Measurements from ENCODE around the gene RARS1.

The RARS1 gene

DNA sequence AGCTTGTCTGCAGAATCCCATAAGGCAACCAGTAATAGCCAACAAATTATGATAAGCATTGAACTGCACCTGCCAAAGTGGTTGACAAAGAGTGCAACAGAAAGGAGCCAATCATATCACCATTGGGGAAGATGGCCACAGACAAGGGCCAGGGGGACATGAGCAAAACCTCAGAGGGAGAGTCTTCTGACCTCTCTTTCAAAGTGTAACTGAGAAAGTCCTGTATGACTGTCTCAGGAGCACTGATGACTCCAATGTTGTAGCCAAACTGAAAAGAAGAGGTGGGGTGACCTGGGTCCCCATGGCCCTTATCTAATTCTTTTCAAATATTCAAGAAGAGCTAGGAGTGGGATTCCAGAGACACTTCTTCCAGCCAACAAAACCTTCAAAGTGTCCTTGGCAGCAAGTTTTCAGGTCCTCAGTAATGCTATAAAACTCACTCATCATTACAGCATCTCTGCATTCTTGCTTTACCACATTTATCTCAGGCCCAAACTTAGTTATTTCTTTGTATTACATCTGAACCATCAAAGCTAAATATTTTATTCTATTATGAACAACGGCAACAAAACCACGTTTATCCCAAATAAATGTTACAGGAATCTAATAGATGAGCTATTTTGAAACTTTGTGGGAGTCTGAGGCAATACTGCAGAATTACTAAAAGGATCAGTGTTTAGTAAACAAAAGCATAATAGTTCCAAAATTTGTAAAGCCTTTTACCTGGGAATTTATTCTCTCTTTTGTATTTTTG is 67.3 kb downstream of the RARS1 start:
- ChIA-PET CTCF (no interaction called here), POLR2A (interaction anchor here (0.7 kb wide), 1 partner anchor 291 kb away, joined by 3 read pairs; no protein-coding TSS in a partner anchor)
- no peak for TF ChIP-seq ZNF384 (IDR thresholded peaks at IDR 0.05)
- TF ChIP-seq CTBP1 (IDR thresholded peaks at IDR 0.05; ENCODE audit: borderline replicate concordance), result no peak
- no peak for TF ChIP-seq BHLHE40 (IDR thresholded peaks at IDR 0.05; ENCODE audit: borderline replicate concordance)
- no peak for TF ChIP-seq HDGF (IDR thresholded peaks at IDR 0.05; ENCODE audit: borderline replicate concordance)
- no peak for DNase-seq (ENCODE audit: extremely low spot score)

- DNase-seq (ENCODE audit: extremely low spot score), result no peak
- ChIA-PET POLR2A (interaction anchor here (1.2 kb wide), 1 partner anchor 22 kb away, joined by 3 read pairs; the partner anchor contains the start of gene PANK3), CTCF (no interaction called here)
- TF ChIP-seq PKNOX1 (IDR thresholded peaks at IDR 0.05) (no peak), FOXA1 (IDR thresholded peaks at IDR 0.05) (no peak), HDGF (IDR thresholded peaks at IDR 0.05; ENCODE audit: borderline replicate concordance) (no peak), FOXK2 (IDR thresholded peaks at IDR 0.05) (no peak), ZNF384 (IDR thresholded peaks at IDR 0.05) (no peak), ARNT (IDR thresholded peaks at IDR 0.05) (no peak), LEF1 (IDR thresholded peaks at IDR 0.05; ENCODE audit: borderline replicate concordance) (no peak), NFRKB (IDR thresholded peaks at IDR 0.05) (no peak), BHLHE40 (IDR thresholded peaks at IDR 0.05; ENCODE audit: borderline replicate concordance) (no peak), ELF4 (IDR thresholded peaks at IDR 0.05) (no peak), FOXM1 (IDR thresholded peaks at IDR 0.05; ENCODE audit: borderline replicate concordance) (no peak), SUZ12 (IDR thresholded peaks at IDR 0.05) (no peak), SP1 (IDR thresholded peaks at IDR 0.05) (no peak), CTBP1 (IDR thresholded peaks at IDR 0.05; ENCODE audit: borderline replicate concordance) (no peak), TARDBP (IDR thresholded peaks at IDR 0.05) (no peak), L3MBTL2 (conservative IDR thresholded peaks at IDR 0.05) (no peak)
These were observed 71.1 kb downstream of the RARS1 start for GRCh38 chr5:168557389-168557788.

GRCh38 chr5:168562279-168562678 is 76.0 kb downstream of the RARS1 start:
- TF ChIP-seq FOXA1 (IDR thresholded peaks at IDR 0.05) (no peak), SP1 (IDR thresholded peaks at IDR 0.05) (no peak), PKNOX1 (IDR thresholded peaks at IDR 0.05) (no peak), ZNF384 (IDR thresholded peaks at IDR 0.05) (no peak), NFRKB (IDR thresholded peaks at IDR 0.05) (no peak), TARDBP (IDR thresholded peaks at IDR 0.05) (no peak), ARNT (IDR thresholded peaks at IDR 0.05) (no peak), FOXK2 (IDR thresholded peaks at IDR 0.05) (no peak), SUZ12 (IDR thresholded peaks at IDR 0.05) (no peak), L3MBTL2 (conservative IDR thresholded peaks at IDR 0.05) (no peak), ELF4 (IDR thresholded peaks at IDR 0.05) (no peak), LEF1 (IDR thresholded peaks at IDR 0.05; ENCODE audit: borderline replicate concordance) (no peak)
- ChIA-PET POLR2A (no interaction called here), CTCF (no interaction called here)
- no peak for DNase-seq (ENCODE audit: extremely low spot score)

DNA sequence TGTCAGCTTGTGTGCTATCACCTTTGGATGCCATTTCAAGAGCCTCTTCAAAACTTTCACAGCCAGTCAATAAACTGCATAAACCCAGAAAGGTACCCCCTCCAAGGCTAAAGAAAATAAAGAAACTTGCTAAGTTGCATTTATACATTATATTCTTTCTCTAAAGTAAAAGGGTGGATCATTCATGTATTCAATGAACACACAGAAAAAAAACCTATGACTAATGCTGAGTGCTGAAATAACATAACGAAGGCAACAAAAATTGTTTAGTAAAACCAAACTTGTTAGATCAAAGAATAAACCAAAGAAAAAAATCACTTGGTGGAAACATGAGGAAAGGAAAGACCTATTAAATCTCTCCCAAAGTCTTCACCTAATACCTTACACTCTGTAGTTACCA is 77.7 kb downstream of the RARS1 start:
- no peak for TF ChIP-seq LEF1 (IDR thresholded peaks at IDR 0.05; ENCODE audit: borderline replicate concordance)
- TF ChIP-seq NFRKB (IDR thresholded peaks at IDR 0.05), result no peak
- no peak for TF ChIP-seq L3MBTL2 (conservative IDR thresholded peaks at IDR 0.05)
- no peak for TF ChIP-seq ZNF384 (IDR thresholded peaks at IDR 0.05)
- TF ChIP-seq CTBP1 (IDR thresholded peaks at IDR 0.05; ENCODE audit: borderline replicate concordance), result no peak
- TF ChIP-seq ARNT (IDR thresholded peaks at IDR 0.05), result no peak
- no peak for TF ChIP-seq TARDBP (IDR thresholded peaks at IDR 0.05)
- no peak for TF ChIP-seq FOXK2 (IDR thresholded peaks at IDR 0.05)
- no peak for TF ChIP-seq FOXA1 (IDR thresholded peaks at IDR 0.05)
- TF ChIP-seq FOXM1 (IDR thresholded peaks at IDR 0.05; ENCODE audit: borderline replicate concordance), result no peak
- no peak for TF ChIP-seq ELF4 (IDR thresholded peaks at IDR 0.05)
- no peak for TF ChIP-seq SUZ12 (IDR thresholded peaks at IDR 0.05)
- TF ChIP-seq PKNOX1 (IDR thresholded peaks at IDR 0.05), result no peak
- TF ChIP-seq SP1 (IDR thresholded peaks at IDR 0.05), result no peak
- TF ChIP-seq HDGF (IDR thresholded peaks at IDR 0.05; ENCODE audit: borderline replicate concordance), result no peak
- no peak for TF ChIP-seq BHLHE40 (IDR thresholded peaks at IDR 0.05; ENCODE audit: borderline replicate concordance)
- no peak for DNase-seq (ENCODE audit: extremely low spot score)
- POLR2A ChIA-PET, result no interaction called here
- CTCF ChIA-PET, result no interaction called here

- TF ChIP-seq CTBP1 (IDR thresholded peaks at IDR 0.05; ENCODE audit: borderline replicate concordance) (no peak), PKNOX1 (IDR thresholded peaks at IDR 0.05) (no peak), LEF1 (IDR thresholded peaks at IDR 0.05; ENCODE audit: borderline replicate concordance) (no peak), ELF4 (IDR thresholded peaks at IDR 0.05) (no peak), ARNT (IDR thresholded peaks at IDR 0.05) (no peak), HDGF (IDR thresholded peaks at IDR 0.05; ENCODE audit: borderline replicate concordance) (no peak), BHLHE40 (IDR thresholded peaks at IDR 0.05; ENCODE audit: borderline replicate concordance) (no peak), SUZ12 (IDR thresholded peaks at IDR 0.05) (no peak), FOXK2 (IDR thresholded peaks at IDR 0.05) (no peak), FOXM1 (IDR thresholded peaks at IDR 0.05; ENCODE audit: borderline replicate concordance) (no peak)
- DNase-seq (ENCODE audit: extremely low spot score), result no peak
- ChIA-PET POLR2A (no interaction called here), CTCF (no interaction called here)
These were observed 82.5 kb downstream of the RARS1 start for GRCh38 chr5:168568738-168569137.

Measured in HEK293T (cell line).